ENCODE data around the gene ARHGAP15.

ARHGAP15 gene

GRCh38 chr2:143297182-143297581 is 168.0 kb downstream of the ARHGAP15 start:
- H3K27ac ChIP-seq, result no peak overlapping the region
- DNase-seq, result no peak
- TF ChIP-seq CTCF (IDR thresholded peaks at IDR 0.05; ENCODE audit: low read depth, low read length), result no peak
- H3K4me3 ChIP-seq (ENCODE audit: low read depth, low read length), result no peak overlapping the region
- H3K36me3 ChIP-seq, result no peaks in the 10 kb centered on the region
- no peaks in the 10 kb centered on the region for H3K27me3 ChIP-seq (ENCODE audit: insufficient read depth, low read depth, severe bottlenecking)
- no peaks in the 10 kb centered on the region for H3K9me3 ChIP-seq (ENCODE audit: severe bottlenecking)

GRCh38 chr2:143300536-143300935 is 171.3 kb downstream of the ARHGAP15 start:
- Histone ChIP-seq H3K9me3 (ENCODE audit: severe bottlenecking) (no peaks in the 10 kb centered on the region), H3K4me3 (ENCODE audit: low read depth, low read length) (no peak overlapping the region), H3K36me3 (no peaks in the 10 kb centered on the region), H3K27me3 (ENCODE audit: insufficient read depth, low read depth, severe bottlenecking) (no peaks in the 10 kb centered on the region), H3K27ac (no peak overlapping the region)
- DNase-seq, result no peak
- TF ChIP-seq CTCF (IDR thresholded peaks at IDR 0.05; ENCODE audit: low read depth, low read length), result no peak

GRCh38 chr2:143311426-143311825 is 182.2 kb downstream of the ARHGAP15 start:
- no peak for TF ChIP-seq CTCF (IDR thresholded peaks at IDR 0.05; ENCODE audit: low read depth, low read length)
- Histone ChIP-seq H3K36me3 (no peaks in the 10 kb centered on the region), H3K27me3 (ENCODE audit: insufficient read depth, low read depth, severe bottlenecking) (no peaks in the 10 kb centered on the region), H3K4me3 (ENCODE audit: low read depth, low read length) (no peak overlapping the region), H3K27ac (no peak overlapping the region), H3K9me3 (ENCODE audit: severe bottlenecking) (no peaks in the 10 kb centered on the region)
- no peak for DNase-seq

- no peak for TF ChIP-seq CTCF (IDR thresholded peaks at IDR 0.05; ENCODE audit: low read depth, low read length)
These were observed 183.2 kb downstream of the ARHGAP15 start for GRCh38 chr2:143312441-143312840.

GRCh38 chr2:143313861-143314260 is 184.6 kb downstream of the ARHGAP15 start:
- Histone ChIP-seq H3K36me3 (no peaks in the 10 kb centered on the region), H3K27me3 (ENCODE audit: insufficient read depth, low read depth, severe bottlenecking) (no peaks in the 10 kb centered on the region), H3K27ac (no peak overlapping the region), H3K4me3 (ENCODE audit: low read depth, low read length) (no peak overlapping the region), H3K9me3 (ENCODE audit: severe bottlenecking) (no peaks in the 10 kb centered on the region)
- DNase-seq, result no peak
- no peak for TF ChIP-seq CTCF (IDR thresholded peaks at IDR 0.05; ENCODE audit: low read depth, low read length)

More at GRCh38 chr2:143312441-143312840, 183.2 kb downstream of the ARHGAP15 start:
- Histone ChIP-seq H3K36me3 (no peaks in the 10 kb centered on the region), H3K9me3 (ENCODE audit: severe bottlenecking) (no peaks in the 10 kb centered on the region), H3K27me3 (ENCODE audit: insufficient read depth, low read depth, severe bottlenecking) (no peaks in the 10 kb centered on the region), H3K27ac (no peak overlapping the region), H3K4me3 (ENCODE audit: low read depth, low read length) (no peak overlapping the region)
- no peak for DNase-seq

GRCh38 chr2:143321994-143322393 is 192.8 kb downstream of the ARHGAP15 start:
- H3K4me3 ChIP-seq (ENCODE audit: low read depth, low read length), result no peak overlapping the region
- H3K27ac ChIP-seq, result no peak overlapping the region
- no peak for DNase-seq
- H3K36me3 ChIP-seq, result no peaks in the 10 kb centered on the region
- no peaks in the 10 kb centered on the region for H3K9me3 ChIP-seq (ENCODE audit: severe bottlenecking)
- no peak for TF ChIP-seq CTCF (IDR thresholded peaks at IDR 0.05; ENCODE audit: low read depth, low read length)
- H3K27me3 ChIP-seq (ENCODE audit: insufficient read depth, low read depth, severe bottlenecking), result no peaks in the 10 kb centered on the region
